Stimulated activated CD8-positive, alpha-beta memory T cell treated with anti-CD3 and anti-CD28 coated beads, Interleukin-12 subunit alpha, Interleukin-12 subunit beta, amount 100 ng/mL, for 1 hour (primary cell): ENCODE measurements around the gene PLEKHH2.

Experiments
- DNase-seq: peaks from one replicate; pipeline ENCODE4 v3.0.0-alpha.2; 2020; ENCODE audit warnings: low read depth

Gene PLEKHH2

DNA sequence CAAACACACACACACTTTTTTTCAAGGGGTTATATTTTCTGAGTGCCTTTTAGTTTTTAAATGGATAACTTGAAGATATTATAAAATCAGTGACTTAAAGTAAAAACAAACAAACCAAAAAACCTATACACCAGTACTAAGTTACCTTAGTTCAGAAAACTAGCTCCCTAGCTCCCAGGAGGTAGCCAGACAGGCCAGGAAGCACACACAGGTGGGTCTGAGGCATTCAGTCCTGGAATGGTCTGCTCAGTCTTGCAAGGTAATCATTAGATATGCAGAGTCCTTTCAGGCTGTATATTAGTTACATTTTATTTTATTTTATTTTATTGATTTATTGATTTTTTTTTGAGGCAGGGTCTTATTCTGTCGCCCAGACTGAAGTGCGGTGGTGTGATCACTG, 126.0 kb downstream of the PLEKHH2 start:
- no peak for DNase-seq

GRCh38 chr2:43764086-43764705, 127.1 kb downstream of the PLEKHH2 start:
- DNase-seq = no peak

GRCh38 chr2:43766006-43766405, 128.9 kb downstream of the PLEKHH2 start:
- DNase-seq = no peak

DNA sequence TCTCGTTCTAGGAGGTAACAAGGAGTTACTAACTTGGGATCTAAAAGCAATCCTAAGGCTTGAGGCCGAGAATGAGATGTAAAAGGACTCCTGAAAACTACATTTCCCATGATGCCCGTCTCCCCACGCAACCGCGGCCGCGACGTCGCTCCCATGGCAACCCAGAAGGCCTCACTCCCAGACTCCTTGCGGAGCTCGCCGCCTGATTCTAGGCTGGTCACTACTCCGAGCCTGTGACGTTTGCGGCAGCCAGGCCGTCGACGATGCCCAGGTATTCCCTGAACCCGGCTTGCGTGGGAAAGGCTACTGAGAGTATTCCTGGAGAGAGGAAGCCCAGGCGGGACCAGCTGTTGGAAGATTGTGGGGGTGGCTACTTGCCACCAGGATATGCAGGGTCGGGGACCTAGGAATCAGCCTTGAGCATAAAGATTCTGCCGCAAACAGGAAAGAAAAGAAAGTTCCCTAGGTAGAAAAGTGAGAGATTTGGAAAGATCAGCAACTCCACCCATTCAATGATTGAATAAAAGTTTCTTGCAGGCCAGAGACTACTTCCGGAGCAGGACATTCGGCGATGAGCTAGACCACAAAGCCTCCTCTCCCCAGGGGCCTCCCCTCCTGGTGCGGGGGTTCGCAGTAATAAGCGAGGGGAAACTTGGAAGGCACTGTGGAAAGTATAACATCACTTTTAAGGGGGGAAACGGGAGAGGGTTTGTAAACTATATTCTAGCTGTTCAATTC, 137.0 kb downstream of the PLEKHH2 start, which contains the start of gene DYNC2LI1:
DYNC2LI1 (plus strand) TSS at position 164 of the 738 bp plus-strand sequence; CDS start at position 264, 100 bp downstream.
- DNase-seq = peak; percentile 56

DNA sequence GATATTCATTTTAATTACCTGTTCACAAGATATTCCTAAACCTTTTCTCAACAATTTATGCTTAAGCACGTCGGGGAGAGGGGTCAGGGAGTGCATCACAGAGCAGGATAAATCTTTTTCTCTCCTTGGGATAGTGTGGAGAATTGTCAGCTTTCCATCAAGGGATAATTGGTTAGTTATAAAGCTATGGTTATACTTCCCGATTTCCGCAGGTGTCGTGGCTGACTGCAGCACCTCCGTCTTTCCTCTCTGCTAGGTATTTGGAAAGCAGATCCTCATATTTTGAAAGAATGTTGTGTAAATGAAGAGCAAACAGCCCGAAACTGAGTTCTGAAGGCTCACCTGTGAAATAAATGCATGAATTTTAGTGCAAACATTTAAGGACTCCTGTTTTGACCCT, 137.6 kb downstream of the PLEKHH2 start:
- no peak for DNase-seq

GRCh38 chr2:43776324-43776723, 139.3 kb downstream of the PLEKHH2 start:
- DNase-seq = no peak

DNA sequence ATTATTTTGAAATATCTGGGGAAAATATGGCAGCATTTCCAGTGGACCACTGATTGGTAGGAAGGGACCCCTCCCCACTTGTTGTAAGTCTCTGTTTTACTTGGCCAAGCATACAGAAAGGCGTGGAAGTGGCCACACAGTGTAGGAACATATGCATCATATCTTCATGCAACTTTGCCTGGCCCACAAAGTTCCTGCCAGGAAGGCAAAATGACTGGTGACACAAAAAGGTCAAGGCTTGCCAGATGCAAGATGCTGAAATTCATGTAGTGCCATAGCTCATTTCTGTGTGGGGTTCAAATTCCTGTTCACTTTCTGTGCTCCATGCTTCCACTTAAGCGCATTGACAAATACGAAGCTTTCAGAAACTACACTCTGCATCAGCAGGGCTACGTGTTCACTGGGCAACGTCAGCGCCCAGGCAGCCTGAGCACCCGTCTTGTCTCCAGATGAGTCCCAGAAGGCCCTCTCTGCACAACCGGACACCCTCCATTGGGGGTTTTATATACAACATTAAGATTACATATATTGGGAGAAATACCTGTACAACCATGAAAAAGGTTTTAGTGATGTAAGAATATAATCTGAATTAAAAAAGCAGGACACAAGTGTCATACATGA, 140.4 kb downstream of the PLEKHH2 start:
- DNase-seq = no peak

DNA sequence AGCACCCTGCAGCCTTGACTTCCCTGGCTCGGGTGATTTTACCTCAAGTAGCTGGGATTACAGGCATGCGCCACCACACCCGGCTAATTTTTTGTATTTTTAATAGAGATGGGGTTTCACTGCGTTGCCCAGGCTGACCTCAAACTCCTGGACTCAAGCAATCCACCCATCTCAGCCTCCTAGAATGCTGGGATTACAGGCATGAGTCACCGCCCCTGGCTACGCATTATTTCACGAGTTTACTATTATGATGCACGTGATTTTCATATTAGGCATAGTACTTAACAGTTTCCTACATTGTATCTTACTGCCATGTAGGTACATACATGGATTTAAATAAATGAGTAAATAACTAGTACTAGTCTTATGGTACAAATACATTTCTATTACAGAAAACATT, 141.2 kb downstream of the PLEKHH2 start:
- DNase-seq = no peak

- DNase-seq = no peak
These were observed 150.8 kb downstream of the PLEKHH2 start for GRCh38 chr2:43787895-43788294.

GRCh38 chr2:43788646-43789045, 151.6 kb downstream of the PLEKHH2 start:
- DNase-seq = no peak

GRCh38 chr2:43790147-43790546, 153.1 kb downstream of the PLEKHH2 start:
- no peak for DNase-seq

DNA sequence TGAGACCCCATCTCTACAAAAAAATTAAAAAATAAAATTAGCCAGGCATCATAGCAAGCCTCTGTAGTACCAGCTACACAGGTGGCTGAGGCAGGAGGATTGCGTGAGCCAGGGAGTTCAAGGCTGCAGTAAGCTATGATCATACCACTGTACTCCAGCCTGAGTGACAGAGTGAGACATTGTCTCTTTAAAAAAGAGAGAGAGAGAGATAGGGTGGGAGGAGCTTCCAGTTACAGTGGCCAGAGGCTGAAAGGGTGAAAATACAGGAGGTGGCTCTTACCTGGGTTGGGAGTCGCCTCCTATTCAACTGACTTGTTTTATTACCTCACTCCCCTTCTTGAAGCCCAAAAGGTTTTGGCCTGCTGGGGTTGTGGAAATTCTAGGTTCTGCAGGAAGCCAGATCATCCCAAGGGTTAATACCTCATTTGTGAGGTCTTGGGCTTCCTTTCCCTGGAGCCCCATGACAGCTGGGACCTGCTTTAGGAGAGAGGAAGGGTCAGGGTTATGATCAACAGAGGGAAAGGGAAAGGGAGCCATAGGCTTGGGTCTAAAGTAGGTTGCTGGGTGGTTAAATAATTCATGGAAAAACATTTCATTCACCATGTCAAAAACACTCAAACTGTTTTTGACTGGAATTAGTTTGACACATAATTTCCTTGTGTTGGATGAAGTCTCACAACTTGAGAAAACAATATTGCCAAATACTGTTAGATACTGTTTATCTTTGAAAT, 154.1 kb downstream of the PLEKHH2 start:
- DNase-seq = no peak

DNA sequence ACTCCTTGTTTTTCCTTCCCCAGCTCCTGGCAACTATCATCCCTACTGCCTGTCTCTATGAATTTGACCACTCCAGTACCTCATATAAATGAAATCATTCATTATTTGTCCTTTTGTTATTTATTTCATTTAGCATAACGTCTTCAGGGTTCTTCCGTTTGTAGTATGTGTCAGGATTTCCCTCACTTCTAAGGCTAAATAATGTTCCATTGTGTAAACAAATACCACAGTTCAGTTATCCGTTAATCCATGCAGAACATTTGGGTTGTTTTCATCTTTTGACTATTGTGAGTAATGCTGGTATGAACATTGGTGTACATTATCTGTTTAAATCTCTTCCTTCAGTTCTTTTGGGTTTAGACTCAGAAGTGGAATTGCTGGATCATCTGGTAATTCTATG, 155.6 kb downstream of the PLEKHH2 start:
- no peak for DNase-seq

- DNase-seq = no peak
These were observed 157.9 kb downstream of the PLEKHH2 start for GRCh38 chr2:43794956-43795355.

DNA sequence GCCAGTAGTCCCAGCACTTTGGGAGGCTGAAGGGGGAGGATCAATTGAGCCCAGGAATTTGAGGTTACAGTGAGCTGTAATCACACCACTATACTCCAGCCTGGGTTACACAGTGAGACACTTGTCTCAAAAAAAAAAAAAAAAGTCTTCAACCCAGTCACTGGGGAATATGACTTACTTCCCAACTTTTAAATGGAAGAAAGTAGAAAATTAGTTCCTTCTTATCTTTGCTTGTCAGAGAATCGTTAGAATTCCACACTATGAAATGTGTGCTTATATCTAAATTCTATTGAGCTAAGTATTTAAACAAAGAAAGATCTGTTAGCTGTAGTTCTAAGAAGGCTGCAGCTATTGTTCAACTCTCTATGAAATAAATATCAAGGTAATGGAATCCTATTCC, 159.1 kb downstream of the PLEKHH2 start:
- DNase-seq = no peak

DNA sequence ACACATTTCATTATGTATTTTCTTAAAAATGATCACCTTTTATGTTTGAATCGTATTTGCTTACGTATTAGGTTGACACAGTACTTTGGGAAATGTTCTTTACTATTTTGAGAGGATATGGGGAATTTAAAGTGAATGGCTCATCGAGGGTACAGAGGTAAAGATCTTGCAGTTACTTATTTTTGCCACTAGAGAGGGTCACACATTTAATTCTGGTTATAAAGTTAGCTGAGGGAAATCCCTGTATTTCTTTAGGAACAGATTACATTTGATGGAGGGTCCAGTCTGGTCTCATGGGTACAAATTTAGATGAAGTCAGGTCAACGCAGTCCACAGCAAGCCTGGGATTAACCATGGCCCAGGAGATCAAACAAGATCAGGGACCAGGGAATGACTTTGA, 161.2 kb downstream of the PLEKHH2 start:
- no peak for DNase-seq

- no peak for DNase-seq
These were observed 163.8 kb downstream of the PLEKHH2 start for GRCh38 chr2:43800894-43801293.

DNA sequence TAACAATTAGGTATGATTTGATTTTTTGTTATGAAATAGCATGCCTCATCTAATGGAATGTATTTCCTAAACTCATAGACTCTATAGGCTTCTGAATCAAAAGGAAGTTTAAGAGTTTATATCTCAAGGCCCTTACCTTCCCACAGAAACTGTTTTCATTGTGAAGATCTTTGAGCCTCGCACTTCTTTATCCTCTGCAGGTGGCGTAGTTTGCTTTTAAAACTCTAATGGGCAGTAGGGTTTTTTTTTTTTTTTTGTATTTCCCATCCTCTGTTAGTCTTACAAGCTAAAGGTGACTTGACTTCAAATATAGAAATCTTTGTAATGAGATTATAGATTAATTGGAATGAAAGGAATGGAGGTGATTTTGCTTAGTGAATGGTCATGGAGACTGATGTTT, 165.1 kb downstream of the PLEKHH2 start:
- DNase-seq = no peak

- no peak for DNase-seq
These were observed 166.1 kb downstream of the PLEKHH2 start for GRCh38 chr2:43803113-43803512.

DNA sequence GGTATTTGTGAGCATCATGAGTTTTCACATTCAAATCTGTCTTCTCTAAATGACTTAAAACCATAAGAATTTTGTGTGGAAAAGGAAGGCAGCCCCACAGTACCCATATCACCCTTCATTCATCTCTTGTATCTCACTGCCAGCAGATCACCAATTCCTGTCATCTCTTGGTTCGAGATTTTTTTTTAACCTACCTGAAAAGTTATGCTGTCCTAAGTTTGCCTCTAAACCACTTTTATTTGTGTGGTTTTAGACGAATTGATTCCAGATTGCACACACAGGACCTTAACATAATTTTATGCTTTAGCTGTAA, 169.6 kb downstream of the PLEKHH2 start:
- no peak for DNase-seq

GRCh38 chr2:43810452-43810851, 173.4 kb downstream of the PLEKHH2 start:
- no peak for DNase-seq

- no peak for DNase-seq
These were observed 173.8 kb downstream of the PLEKHH2 start for GRCh38 chr2:43810888-43811287.

GRCh38 chr2:43812006-43812405, 174.9 kb downstream of the PLEKHH2 start:
- DNase-seq = no peak
